Mammary epithelial cell (primary cell): ENCODE results near the gene FAM177B.

ENCODE experiments used
- CTCF ChIP-seq, 2 donors: IDR thresholded peaks in 1 of 2; conservative IDR thresholded peaks in 1 of 2; 2 replicates each; pipeline ENCODE4 v1.5.1; 2011 to 2012; ENCODE audit warnings: inconsistent platforms in 2 of 2, low read length in 2 of 2, mild to moderate bottlenecking in 2 of 2, control low read depth in 1 of 2, low read depth in 1 of 2; ENCODE audit not compliant: insufficient read depth in 1 of 2; ENCODE audit errors: extremely low read depth in 1 of 2
- EZH2 ChIP-seq: IDR thresholded peaks from 2 replicates; pipeline ENCODE4 v1.6.1; 2012; ENCODE audit warnings: low read length, inconsistent platforms, borderline replicate concordance

GRCh38 chr1:222716393-222716792 is 20.6 kb upstream of the FAM177B start:
- TF ChIP-seq CTCF (conservative IDR thresholded peaks at IDR 0.05 in 1 of 2, IDR thresholded peaks at IDR 0.05 in 1 of 2; ENCODE audit: extremely low read depth in 1 of 2, insufficient read depth in 1 of 2, low read depth in 1 of 2, low read length in 2 of 2) (no peak), EZH2 (no peak)
